NCI-H82 treated with DMSO at 0.1 percent for 48 hours (cell line): Measurements from ENCODE around the gene MYH9.

Source experiments
- DNase-seq: peaks from one replicate; lab custom pipeline; 2025; ENCODE audit not compliant: unreplicated experiment; lab: John Stamatoyannopoulos, UW

Gene MYH9

GRCh38 chr22:36386900-36387708, 663 bp downstream of the MYH9 start:
- DNase-seq: no peak

GRCh38 chr22:36386351-36386899, 1.3 kb downstream of the MYH9 start:
- DNase-seq: no peak

- DNase-seq: no peak
Observed at GRCh38 chr22:36385491-36386350, 2.0 kb downstream of the MYH9 start.

- DNase-seq: no peak
Observed at GRCh38 chr22:36384766-36385481, 2.8 kb downstream of the MYH9 start.

GRCh38 chr22:36383110-36383581, 4.6 kb downstream of the MYH9 start:
- DNase-seq: no peak

- no peak for DNase-seq
Observed at GRCh38 chr22:36381513-36382128, 6.1 kb downstream of the MYH9 start.

GRCh38 chr22:36379593-36380361, 8.0 kb downstream of the MYH9 start:
- DNase-seq: no peak

- no peak for DNase-seq
Observed at GRCh38 chr22:36378869-36379217, 8.9 kb downstream of the MYH9 start.

GRCh38 chr22:36378080-36378868, 9.5 kb downstream of the MYH9 start:
- no peak for DNase-seq

GRCh38 chr22:36377022-36377631, 10.6 kb downstream of the MYH9 start:
- no peak for DNase-seq

- DNase-seq: no peak
Observed at GRCh38 chr22:36376265-36376664, 11.5 kb downstream of the MYH9 start.

- no peak for DNase-seq
Observed at GRCh38 chr22:36375071-36375980, 12.4 kb downstream of the MYH9 start.

GRCh38 chr22:36374603-36375024, 13.2 kb downstream of the MYH9 start:
- DNase-seq: no peak

GRCh38 chr22:36373258-36373579, 14.5 kb downstream of the MYH9 start:
- no peak for DNase-seq

GRCh38 chr22:36371920-36372319, 15.8 kb downstream of the MYH9 start:
- no peak for DNase-seq

- DNase-seq: peak; percentile 13
Observed at GRCh38 chr22:36369922-36370791, 17.6 kb downstream of the MYH9 start.
